ENCODE measurements around the gene LRRTM1. TPM values are rescaled to one million over a fixed set of nuclear protein-coding genes. Genes with fewer than 3 reads are reported as not detected.

The LRRTM1 gene
- total RNA-seq, 1 donor from 2014 or later, result 0.98 TPM

- Histone ChIP-seq H3K9me3 (no peaks in the 10 kb centered on the region), H3K27me3 (no peaks in the 10 kb centered on the region), H3K27ac (no peak overlapping the region), H3K4me1 (no peaks in the 10 kb centered on the region), H3K4me3 (no peak overlapping the region), H3K36me3 (no peaks in the 10 kb centered on the region)
- intact Hi-C loops (cut with DNase I), result no loop called here
- TF ChIP-seq POLR2AphosphoS5 (IDR thresholded peaks at IDR 0.05; ENCODE audit: insufficient read depth in 1 of 2, low read depth in 1 of 2), result no peak
- TF ChIP-seq CTCF (IDR thresholded peaks at IDR 0.05), result no peak
- no peak for TF ChIP-seq POLR2A (IDR thresholded peaks at IDR 0.05)
- no peak for DNase-seq (ENCODE audit: extremely low spot score in 2 of 2)
These were observed 17.9 kb upstream of the LRRTM1 start for GRCh38 chr2:80322311-80322920.

- Histone ChIP-seq H3K36me3 (no peaks in the 10 kb centered on the region), H3K4me1 (no peaks in the 10 kb centered on the region), H3K4me3 (no peak overlapping the region), H3K27ac (no peak overlapping the region), H3K27me3 (no peaks in the 10 kb centered on the region), H3K9me3 (no peaks in the 10 kb centered on the region)
- intact Hi-C loops (cut with DNase I), result no loop called here
- DNase-seq (ENCODE audit: extremely low spot score in 2 of 2), result no peak
- TF ChIP-seq CTCF (IDR thresholded peaks at IDR 0.05), result no peak
- TF ChIP-seq POLR2AphosphoS5 (IDR thresholded peaks at IDR 0.05; ENCODE audit: insufficient read depth in 1 of 2, low read depth in 1 of 2), result no peak
- no peak for TF ChIP-seq POLR2A (IDR thresholded peaks at IDR 0.05)
These were observed 7.8 kb upstream of the LRRTM1 start for GRCh38 chr2:80312282-80312839.

- intact Hi-C loops (cut with DNase I), result no loop called here
- no peaks in the 10 kb centered on the region for H3K36me3 ChIP-seq
- no peaks in the 10 kb centered on the region for H3K4me1 ChIP-seq
- no peak overlapping the region for H3K4me3 ChIP-seq
- H3K9me3 ChIP-seq, result no peaks in the 10 kb centered on the region
- TF ChIP-seq POLR2AphosphoS5 (IDR thresholded peaks at IDR 0.05; ENCODE audit: insufficient read depth in 1 of 2, low read depth in 1 of 2) (no peak), CTCF (IDR thresholded peaks at IDR 0.05) (no peak), POLR2A (IDR thresholded peaks at IDR 0.05) (no peak)
- H3K27me3 ChIP-seq, result no peaks in the 10 kb centered on the region
- no peak for DNase-seq (ENCODE audit: extremely low spot score in 2 of 2)
- no peak overlapping the region for H3K27ac ChIP-seq
These were observed 6.8 kb upstream of the LRRTM1 start for GRCh38 chr2:80311304-80311703.

DNA sequence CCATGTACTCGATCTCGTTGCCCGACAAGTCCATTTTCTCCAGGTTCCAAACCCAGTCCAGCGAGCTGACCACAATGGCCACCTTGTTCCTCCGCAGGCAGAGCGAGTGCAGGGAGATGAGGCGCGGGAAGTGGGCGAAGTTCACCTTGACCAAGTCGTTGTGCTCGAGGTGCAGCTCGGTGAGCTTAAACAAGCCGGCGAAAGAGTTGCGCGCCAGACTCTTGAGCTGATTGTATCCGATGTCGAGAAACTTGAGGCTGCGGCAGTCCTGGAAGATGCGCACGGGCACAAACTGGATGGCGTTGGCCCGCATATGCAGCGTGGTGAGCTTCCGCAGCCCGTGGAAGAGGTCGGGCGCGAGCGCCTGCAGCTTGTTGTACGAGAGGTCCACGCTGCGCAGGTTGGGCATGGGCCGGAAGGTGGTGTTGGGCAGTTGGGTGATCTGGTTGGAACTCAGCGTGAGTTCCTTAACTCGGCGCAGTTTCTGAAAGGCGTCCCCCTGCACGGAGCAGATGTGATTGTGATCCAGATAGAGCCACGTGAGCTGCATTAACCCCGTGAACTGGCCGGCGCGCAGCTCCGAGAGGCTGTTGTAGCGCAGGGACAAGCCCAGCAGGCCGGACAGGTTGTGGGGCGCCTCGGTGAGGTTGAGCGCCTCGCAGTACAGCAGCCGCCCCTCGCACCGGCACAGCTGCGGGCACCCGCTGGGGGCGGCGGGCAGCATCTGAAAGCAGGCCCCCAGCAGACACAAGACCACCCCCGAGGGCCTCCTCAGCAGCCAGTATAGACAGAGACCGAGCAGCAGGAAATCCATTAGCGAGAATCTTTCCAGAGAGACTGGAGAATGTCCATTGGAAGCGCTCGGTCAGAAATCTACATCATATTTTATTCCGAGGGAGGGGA is 1.3 kb downstream of the LRRTM1 start:
- no peak for DNase-seq (ENCODE audit: extremely low spot score in 2 of 2)
- Histone ChIP-seq H3K9me3 (no peaks in the 10 kb centered on the region), H3K27ac (no peak overlapping the region), H3K4me1 (no peaks in the 10 kb centered on the region), H3K4me3 (peak overlapping the region in 1 of 2 donors; percentile 20), H3K27me3 (no peaks in the 10 kb centered on the region), H3K36me3 (no peaks in the 10 kb centered on the region)
- intact Hi-C loops (cut with DNase I), result no loop called here
- TF ChIP-seq POLR2A (IDR thresholded peaks at IDR 0.05) (no peak), POLR2AphosphoS5 (IDR thresholded peaks at IDR 0.05; ENCODE audit: insufficient read depth in 1 of 2, low read depth in 1 of 2) (no peak), CTCF (IDR thresholded peaks at IDR 0.05) (no peak)

All from vagina (tissue), 2 donors.